ENCODE measurements around the gene ATP2B2. TPM values are rescaled to one million over a fixed set of nuclear protein-coding genes. Genes with fewer than 3 reads are reported as not detected.

Gene ATP2B2
- total RNA-seq, 1 experiment from 2014 or later, result not detected

DNA sequence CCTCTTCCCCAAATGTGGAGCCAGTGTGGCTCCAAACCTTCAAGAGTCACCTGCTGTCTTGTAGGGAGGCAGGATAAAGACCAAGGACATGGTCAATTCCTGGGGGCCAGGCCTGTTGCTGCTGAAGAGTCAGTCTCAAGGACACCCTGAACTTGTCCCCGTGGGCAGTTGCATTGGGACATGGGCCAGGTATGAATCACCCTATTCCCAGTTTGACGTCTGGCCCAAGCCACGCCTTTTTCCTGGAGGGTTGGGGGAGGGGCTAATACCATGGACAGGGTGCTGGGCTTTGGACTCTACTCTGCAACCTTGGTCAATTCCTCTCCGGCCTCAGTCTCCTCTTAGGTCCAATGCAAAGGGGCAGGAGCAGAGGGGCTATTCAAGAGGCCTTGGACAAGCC is 10.4 kb downstream of the ATP2B2 start:
- peak; percentile 18 for DNase-seq (ENCODE audit: low read depth)

DNA sequence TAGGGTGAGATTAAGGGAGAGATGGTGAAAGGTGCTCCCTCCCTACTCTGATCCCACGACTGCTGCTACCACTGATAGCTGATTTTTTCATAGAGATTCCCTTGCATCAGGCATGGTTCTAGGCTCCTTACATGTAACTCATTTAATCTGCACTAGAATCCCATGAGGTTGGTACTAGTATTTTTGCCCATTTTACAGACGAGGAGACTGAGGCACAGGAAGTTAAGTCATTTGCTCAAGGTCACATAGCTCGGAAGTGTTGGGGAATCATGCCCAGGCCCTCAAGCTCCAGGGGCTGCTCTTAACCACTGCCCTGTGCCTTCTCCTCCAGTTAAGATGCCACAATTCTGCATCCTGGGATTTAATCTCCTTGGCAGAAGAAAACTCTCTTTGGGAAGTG is 11.2 kb downstream of the ATP2B2 start:
- DNase-seq (ENCODE audit: low read depth), result no peak

DNA sequence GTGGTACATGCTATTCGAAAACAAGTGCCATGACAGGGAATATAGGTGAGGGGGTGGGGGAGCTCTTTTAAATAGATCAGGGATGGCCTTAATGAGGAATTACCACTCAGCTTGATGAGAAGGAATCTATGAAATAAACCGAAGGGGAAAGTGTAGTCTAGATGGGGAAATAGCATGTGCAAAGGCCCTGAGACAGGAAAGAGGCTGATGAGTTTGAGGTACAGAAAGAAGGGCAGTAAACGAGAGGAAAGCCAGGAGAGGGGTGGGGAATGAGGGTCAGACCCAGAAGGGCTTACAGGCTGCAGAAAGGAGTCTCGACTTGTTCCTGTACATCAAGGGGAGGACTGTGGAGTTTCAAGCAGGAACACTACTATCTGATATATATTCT is 12.2 kb downstream of the ATP2B2 start:
- no peak for DNase-seq (ENCODE audit: low read depth)

DNA sequence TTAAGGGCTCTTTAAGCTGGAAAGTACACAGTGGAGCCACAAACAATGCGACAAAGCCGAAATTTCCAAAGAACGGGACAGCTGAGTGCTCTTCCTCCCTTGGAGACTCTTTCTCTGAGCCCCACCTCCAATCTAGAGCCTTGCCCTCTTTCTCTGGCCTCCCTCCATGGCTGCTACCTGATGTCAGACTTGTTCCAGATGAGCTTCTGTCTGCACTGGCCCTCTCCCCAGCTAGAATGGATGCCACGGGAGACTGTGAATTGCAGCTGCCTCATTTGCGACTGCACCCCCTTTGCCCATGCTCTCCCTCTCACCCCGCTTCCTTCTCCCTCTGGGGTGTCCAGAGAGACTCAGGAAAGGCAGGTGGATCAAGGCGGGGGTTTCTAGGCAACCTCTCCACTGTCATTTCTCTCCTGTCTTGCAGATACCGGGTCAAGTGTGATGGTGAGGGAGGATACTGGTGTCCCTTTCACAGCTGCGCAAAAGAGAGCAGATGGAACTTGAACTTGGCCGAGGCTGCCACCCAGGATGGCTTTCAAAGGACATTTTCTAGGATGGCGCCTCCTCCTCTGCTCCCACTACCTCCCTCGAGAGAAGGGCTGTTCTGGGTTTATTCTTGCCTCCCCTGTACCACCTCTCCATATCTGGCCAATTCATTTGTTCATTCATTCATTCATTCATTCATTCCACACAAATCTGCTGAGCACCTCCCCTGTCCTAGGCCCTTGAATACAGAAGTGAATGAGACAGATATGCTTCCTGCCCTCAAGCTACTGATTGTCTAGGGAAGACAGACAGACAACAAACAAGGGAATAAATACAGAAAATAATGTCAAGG is 12.8 kb downstream of the ATP2B2 start:
- no peak for DNase-seq (ENCODE audit: low read depth)

DNA sequence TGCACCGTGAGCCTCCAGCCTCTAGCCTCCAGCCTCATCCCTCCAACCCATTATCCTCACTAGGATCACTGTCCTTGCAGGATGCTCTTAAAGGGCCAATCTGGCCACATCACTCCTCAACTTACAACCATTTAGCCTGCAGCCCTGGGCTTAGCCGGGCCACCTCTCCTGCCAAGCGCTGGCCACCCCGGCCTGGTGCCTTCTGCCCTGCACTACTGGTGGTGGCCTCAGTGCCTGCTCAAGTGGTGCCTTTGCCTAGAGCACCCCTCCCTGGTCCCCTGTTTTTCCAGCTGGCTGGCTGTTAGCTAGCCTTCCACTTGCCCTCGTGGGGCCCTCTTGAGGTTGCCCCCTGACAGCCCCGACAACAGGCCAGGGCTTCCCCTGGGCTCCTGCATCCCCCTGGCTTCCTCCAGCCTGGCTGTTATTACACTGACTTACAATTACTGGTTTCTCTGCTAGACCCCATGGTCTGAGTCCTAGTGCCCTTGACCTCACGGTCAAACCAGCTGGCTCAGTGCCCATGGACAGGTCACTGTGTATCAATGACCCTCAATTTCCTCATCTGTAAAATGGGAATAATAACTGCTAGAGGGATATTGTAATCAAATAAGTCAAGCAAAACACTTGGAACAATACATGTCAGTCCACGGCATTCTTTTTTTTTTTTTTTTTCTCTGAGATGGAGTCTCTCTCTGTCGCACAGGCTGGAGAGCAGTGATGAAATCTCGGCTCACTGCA is 15.5 kb downstream of the ATP2B2 start:
- DNase-seq (ENCODE audit: low read depth), result no peak

DNA sequence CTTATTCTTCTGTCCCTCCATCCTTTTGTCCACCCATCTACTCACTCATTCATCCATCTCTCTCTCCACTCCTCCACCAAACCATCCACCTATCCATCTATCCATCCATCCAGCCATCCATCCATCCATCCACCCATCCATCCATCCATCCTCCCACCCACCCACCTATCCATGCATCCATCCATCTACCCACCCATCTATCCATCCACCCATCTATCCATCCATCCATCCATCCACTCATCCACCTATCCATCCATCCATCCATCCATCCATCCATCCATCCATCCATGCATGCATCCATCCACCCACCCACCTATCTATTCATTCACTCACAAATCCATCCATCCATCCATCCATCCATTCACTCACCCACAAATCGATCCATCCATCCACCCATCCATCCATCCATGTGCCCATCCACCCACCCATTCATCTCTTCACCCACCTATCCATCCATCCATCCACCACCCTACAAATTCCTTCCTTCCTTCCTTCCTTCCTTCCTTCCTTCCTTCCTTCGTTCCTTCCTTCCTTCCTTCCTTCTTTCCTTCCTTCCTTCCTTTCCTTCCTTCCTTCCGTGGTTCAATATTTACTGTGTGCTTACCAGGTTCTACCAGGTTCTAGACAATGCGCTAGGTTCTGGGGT is 17.3 kb downstream of the ATP2B2 start:
- no peak for DNase-seq (ENCODE audit: low read depth)

DNA sequence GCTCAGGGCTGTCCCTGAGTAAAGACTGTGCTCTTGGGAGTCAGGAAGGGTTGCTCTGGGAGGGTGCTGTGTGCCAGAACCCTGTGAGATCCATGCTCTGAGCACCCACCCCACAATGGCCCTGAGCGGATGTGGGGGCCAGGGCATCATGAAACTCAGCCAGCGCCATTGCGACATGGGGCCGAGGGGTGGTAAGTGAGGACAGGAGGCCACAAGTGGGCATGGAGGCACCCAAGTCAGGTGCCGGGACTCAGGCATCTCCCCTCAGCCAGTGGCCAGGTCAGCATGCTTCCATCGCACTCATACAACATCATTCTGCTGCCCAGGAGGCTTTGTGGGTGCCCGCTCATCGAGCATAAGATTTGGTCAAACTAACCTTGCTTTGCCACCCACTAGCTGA is 19.6 kb downstream of the ATP2B2 start:
- DNase-seq (ENCODE audit: low read depth), result no peak

DNA sequence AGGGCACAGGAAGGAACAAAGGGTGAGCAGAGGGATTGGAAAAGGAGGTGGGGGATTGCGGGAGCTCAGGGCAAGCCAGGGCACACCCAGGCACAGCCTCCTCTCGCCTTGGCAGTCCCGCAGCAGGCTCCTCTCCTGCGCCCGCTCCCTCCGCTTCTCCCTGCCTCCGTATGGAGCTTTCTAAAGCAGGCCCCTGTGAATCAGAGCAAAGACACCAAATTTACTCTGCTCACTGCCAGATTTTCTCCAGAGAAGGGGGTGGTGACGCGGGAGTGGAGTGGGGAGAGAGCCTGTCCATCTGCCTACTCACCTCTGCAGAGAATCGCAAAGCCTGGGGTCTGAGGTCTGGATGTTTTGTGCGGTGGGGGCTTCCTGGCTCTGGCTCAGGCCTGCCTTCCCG is 20.0 kb downstream of the ATP2B2 start:
- DNase-seq (ENCODE audit: low read depth), result no peak

DNA sequence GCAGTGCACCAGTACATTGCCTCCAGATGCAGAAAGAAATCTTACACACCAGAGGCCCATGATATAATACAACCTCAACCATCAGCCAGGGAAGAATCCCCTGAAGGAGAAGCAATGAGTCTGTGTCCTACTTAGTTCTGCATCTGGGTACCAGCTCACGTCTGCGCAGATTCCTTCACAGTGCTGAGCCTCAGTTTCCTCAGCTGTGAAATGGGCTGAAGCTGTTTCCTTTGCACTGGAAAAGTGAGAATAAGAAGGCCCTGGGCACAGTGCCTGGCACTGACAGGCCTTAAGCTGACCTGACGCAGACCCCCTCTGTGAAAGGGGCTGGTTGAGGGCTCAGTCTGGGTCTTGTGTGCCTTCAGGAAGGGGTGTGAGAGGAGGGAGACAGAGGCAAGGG is 20.7 kb downstream of the ATP2B2 start:
- DNase-seq (ENCODE audit: low read depth), result no peak

DNA sequence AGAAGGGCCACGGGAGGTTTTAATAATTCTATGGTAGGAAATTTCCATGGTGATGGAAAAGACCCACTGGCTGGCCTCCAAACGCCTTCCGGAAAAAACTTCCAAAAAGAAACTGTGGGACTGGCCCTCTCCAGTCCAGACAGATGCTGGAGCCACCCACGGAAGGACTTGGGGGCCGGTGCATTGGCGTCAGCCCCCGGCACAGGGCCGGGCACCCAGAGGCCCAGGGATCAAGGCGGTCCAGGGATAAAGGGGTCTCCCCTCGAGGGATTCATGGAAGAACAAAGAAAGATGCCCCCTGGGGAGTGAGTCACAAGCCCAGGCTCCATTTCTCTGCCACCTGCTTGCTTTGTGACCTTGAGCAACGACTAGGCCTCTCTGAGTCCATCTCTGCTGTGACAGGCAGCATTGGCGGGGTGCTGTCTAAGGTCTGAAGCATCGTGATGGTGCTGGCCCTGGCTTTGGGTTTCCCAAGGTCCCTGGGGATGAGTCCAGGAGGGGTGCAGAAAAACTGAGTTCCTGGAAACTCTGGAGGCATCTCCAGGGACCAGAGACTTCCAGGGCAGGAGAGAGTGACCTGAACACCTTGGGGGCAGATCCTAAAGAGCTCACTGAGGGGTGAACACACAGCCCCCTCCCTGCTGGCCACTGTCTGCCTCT is 21.6 kb downstream of the ATP2B2 start:
- no peak for DNase-seq (ENCODE audit: low read depth)

DNA sequence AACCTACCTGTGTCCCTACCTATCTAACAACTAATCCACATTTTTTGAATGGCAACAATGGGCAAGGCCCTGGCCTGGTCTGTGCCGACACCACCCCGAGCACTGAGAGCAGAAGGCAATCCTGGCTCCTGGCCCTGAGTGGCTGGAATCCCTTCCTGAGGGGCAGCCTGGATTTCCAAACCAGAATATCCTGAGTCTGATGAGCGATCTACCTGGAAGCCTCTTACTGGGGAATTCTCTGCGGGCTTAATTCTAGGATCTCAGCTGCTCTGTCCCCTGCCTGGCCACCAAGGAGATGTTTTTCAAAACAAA is 22.1 kb downstream of the ATP2B2 start:
- DNase-seq (ENCODE audit: low read depth), result no peak

DNA sequence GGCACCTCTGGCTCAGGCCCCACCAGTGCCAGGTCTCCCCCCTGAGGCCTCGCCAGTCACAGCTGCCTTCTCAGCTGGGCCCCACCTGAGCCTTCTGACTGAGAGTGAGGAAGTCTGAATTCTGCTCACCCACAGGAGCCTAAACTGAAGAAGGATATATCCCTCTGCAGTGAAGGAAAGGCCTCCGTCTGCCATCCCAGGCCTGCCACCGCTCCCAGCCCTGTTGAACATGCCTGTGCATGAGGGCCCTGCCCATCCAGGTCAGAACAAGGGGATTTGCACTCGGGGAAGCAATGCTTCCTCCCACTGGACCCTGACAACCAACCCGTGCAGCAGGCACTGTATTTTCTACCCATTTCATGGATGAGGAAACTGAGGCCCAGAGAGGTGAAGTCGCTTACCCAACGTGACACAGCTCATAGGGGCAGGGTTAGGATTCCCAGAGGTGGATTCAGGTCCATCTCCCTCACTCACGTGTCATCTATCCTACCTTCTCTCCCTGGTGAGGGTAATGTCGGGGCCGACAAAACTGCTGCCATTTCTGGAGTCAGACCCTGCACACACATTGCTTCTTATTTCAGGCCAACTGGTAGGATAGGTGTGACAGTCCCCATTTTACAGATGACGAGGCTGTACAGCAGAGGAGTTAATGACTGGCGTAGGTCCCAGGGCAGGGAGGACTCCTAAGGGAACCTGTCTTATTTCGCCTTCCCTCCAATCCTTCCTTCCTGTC is 22.6 kb downstream of the ATP2B2 start:
- DNase-seq (ENCODE audit: low read depth), result no peak

DNA sequence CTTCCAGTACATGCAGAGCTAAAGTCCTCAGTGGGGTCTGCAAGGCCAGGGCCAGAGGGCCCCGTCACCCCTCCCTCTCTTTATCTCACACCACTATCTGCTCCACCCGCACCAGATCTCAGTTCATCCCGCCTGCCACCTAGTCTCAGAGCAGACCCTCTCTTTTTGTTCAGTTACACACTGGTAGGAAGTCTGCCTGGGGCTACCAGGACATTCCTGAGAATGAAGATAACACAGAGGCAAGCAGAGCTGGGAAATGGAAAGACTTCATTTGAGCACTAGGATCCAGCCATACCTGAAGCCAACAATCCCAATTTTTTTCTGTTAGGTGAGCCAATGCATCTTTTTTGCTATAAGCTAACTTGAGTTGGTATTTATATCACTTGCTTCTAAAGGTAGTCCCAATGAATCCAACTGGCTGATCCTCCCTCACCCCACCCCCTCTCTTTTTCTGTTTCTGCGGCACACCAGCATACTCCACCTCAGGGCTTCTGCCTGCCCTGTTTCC is 24.5 kb downstream of the ATP2B2 start:
- DNase-seq (ENCODE audit: low read depth), result no peak

DNA sequence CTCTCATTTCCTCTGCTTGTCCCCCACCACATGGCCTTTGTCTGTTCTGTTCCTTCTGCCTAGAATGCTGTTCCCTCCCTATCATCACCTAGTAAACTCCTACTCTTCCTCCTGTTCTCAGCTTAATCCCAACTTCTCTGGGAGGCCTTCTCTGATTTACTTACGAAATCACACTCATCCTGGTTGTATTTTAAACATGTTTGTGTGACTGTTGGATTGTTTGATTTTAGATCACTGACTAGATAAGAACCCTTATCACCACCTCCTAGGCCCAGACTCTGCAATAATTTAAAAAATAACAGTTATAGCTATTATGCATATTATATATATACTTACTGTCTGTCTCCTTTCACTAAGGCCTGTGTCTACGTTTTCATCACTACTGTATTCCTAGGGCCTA is 26.1 kb downstream of the ATP2B2 start:
- DNase-seq (ENCODE audit: low read depth), result no peak

DNA sequence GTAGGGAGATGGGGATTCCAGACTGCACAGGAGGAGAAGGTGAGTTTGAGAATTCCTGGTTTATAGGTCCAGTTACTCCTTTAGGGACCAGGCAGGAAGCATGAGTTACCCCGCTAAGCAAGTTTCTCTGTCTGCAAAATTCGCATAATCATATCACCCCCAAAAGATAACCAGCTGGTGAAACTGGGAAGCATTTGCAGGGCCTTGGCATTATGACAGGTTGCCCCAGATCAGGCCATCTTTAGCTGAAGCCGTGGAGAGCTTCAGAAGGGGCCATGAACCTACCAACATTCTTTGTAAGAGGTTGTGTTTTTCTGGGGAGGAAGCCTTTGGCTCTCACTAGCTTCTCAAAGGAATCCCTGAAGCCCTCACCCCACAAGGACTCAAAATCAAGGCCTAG is 29.4 kb downstream of the ATP2B2 start:
- DNase-seq (ENCODE audit: low read depth), result no peak

DNA sequence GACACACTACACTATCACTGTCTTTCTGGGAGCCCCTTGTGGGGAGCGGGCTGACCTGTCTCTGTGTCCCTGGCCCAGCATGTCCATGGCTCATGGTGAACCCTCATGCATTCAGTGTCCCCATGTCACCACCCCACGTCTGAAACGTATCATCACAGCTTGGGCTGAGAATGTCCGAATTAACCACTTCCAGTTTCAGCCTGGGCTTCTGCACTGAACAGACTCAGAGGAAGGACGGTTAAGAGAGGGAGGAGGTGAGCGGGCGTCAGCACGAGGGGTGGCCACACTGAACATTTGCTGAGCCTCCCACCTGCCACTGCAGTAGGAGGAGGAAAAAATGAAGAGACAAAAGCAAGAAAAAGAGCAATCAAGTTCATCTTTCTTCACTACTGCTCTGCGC is 30.5 kb downstream of the ATP2B2 start:
- no peak for DNase-seq (ENCODE audit: low read depth)

DNA sequence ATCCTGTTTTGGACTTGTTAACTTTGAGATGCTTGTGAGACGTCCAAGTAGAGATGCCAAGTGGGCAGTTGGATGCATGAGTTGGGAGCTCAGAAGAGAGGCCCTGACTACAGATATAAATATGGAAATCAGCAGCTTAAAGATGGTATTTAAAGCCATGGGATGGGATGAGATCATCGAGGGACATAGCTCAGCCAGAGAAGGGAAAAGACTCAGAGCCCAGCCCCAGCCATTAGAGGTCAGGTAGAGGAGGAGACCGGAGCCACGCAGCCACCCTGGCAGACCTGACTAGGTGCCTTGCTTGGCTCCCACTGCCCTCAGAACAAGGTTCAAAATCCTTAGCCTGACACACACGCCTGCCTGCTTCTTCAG is 31.1 kb downstream of the ATP2B2 start:
- no peak for DNase-seq (ENCODE audit: low read depth)

DNA sequence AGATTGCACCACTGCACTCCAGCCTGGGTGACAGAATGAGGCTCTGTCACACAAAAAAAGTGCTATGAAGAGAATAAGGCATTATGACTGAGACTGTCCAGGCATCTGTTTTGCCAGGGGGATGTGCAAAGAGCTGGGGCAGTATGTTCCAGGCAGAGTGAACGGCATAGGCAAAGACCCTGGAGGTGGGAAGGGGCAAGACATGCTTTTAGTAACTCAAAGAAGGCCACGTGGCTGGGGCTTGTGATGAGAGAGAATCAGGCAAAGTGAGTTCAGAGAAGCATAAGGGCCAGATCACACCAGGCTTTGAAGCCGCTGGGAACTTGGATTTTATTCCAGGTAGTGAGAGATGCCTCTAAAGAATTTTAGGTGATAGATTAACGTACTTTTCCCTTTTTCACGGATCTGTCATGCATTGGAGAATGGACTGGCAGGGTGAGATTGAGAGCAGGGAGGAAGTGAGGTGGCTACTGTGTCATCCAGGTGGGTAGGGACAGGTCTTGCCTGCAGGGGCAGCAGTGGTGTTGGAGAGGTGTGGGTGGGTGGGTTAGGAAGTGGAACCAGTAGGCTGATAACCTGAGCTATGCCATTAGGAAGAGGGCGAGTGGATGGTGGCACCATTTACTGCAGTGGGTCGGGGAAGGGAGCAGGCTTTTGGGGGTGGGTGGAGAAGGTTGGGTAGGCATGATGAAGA is 31.7 kb downstream of the ATP2B2 start:
- DNase-seq (ENCODE audit: low read depth), result no peak

DNA sequence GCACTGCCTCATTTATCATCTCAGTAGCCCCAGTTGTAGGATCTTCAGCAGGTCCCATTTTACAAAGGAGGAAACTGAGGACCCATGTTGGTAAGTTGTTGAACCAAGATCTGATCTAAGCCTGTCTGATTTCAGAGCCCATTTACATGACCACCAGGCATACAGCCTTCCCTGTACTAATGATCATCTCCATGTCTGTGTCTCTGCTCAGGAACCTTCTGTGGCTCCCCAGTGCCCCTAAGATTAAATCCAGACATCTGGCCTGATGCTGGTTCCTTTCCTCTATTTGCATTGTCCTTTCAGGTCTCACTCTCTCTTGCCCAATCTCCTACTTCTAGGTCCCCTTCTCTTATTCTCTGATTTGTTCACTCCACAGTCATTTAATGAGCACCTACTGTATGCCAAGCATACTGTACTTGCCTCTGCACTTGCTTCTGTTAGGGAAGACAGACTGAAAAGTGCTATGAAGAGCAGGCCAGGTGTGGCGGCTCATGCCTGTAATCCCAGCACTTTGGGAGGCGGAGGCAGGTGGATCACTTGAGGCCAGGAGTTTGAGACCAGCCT is 32.4 kb downstream of the ATP2B2 start:
- DNase-seq (ENCODE audit: low read depth), result no peak

DNA sequence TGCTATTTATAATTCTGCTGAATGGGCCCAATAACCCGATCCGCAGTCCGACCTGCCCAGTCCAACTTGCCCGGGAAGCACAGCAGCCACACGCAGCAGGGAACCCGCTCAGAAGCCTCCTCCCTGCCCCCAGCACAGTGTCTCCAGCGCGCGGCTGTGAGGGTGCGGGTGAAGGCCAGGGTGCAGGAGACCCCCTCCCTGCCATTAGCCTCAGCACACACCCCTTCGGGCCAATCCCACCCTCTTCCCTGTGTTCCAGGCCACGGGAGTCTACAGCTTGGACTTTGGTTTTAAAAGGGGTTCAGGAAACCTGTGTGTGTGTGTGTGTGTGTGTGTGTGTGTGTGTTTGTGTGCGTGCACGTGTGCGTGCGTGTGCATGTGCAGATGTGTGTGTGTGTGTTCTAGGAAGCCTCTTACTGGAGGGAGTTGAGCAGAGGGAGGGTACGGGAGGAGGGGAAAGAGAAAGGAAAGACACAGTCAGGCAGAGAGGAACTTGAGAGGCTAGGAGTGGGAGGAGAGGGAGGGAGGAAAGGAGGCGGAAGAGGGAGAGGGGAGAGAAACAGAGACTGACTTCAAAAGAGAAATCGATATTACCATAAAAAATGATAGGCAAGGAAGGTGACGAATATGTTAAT is 34.2 kb downstream of the ATP2B2 start:
- DNase-seq (ENCODE audit: low read depth), result no peak

Measured in LHCN-M2 (cell line).